Prostate gland (tissue), 2 donors: ENCODE measurements around the gene HAO2. TPM values are rescaled to one million over a fixed set of nuclear protein-coding genes. Genes with fewer than 3 reads are reported as not detected.
"Not testable (repeated sequence)": the region's sequence is repeated elsewhere in the genome, so short reads cannot be mapped to it uniquely, and the experiment has no call there.

Source experiments
- DNase-seq: peaks from one replicate; pipeline ENCODE4 v3.0.0-alpha.2; 2019; ENCODE audit warnings: low spot score
- H3K27ac ChIP-seq, 2 donors: fragments of 200-600 bp; sonication (generic); 2 replicates each; pipeline ENCODE4 v1.5.1; 2017 to 2019
- H3K27me3 ChIP-seq: fragments of 200-600 bp; sonication (generic); replicated peaks from 2 replicates; pipeline ENCODE4 v1.5.1; 2019; ENCODE audit not compliant: insufficient read depth
- H3K36me3 ChIP-seq, 2 donors: fragments of 200-600 bp; sonication (generic); 1 replicate in 1 of 2; 2 replicates in 1 of 2; pipeline versions ENCODE4 v1.5.1 to v1.8.1; 2017 to 2019
- H3K4me1 ChIP-seq: fragments of 200-600 bp; sonication (generic); replicated peaks from 2 replicates; pipeline ENCODE4 v1.5.1; 2019
- H3K4me3 ChIP-seq, 2 donors: fragments of 200-600 bp; sonication (generic); 2 replicates each; pipeline ENCODE4 v1.5.1; 2017 to 2019
- H3K9me3 ChIP-seq: fragments of 200-600 bp; sonication (generic); 2 replicates; pipeline ENCODE4 v1.5.1; 2017
- POLR2A ChIP-seq: fragments of 450-650 bp; IDR thresholded peaks from one replicate; pipeline ENCODE4 v1.6.1; 2016; ENCODE audit warnings: antibody characterized with exemption, mild to moderate bottlenecking
- POLR2AphosphoS5 ChIP-seq: sonication (generic); formaldehyde crosslinking; IDR thresholded peaks from one replicate; pipeline ENCODE4 v1.6.1; 2017; ENCODE audit warnings: antibody characterized with exemption
- WGBS: methylation state at CpG from one replicate; pipeline ENCODE4 v1.1.5; 2018; 5-methylcytosine and 5-hydroxymethylcytosine counted together
- intact Hi-C: fragments of 100-400 bp; cut with DNase I; formaldehyde crosslinking; loops from one replicate; pipeline ENCODE4 v1.14.2; 2022
- total RNA-seq, 2 donors: library from RNA; depleted of rRNA; stranded (reverse); fragments of >200 nt; gene quantifications; one replicate each; pipeline ENCODE4 v1.1.0, GENCODE V29; 2016
- TF ChIP-seq, protein P1 (sequence below), 4 experiments: fragments of 200-600 bp in 2 of 4; fragments of 450-650 bp in 2 of 4; sonication (generic) in 2 of 4; IDR thresholded peaks; 1 replicate in 3 of 4; 2 replicates in 1 of 4; pipeline ENCODE4 v1.5.1; 2016 to 2019; ENCODE audit warnings: antibody characterized with exemption in 4 of 4, mild to moderate bottlenecking in 2 of 4, moderate library complexity in 2 of 4

Gene HAO2
- total RNA-seq, 2 donors from 2014 or later: not detected

DNA sequence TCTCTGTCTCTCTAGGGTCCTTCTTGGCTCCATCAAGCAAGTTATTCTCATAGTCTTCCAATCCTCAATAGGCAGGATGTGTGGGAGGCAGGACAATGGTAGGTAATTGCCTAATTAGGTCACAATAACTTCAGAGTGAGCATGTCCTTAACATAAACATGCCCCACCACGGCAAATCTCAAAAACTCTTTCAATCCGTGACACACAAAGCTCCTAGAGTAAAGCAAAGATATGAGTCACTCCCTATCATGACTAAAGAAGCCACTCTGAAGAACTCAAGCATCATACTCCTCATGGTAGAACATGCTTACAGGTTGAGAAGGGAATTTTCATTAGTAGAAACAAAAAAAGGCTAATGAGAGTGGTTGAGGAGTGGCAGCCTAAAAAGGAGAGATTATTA, 4.9 kb downstream of the HAO2 start:
- no peaks in the 10 kb centered on the region for H3K36me3 ChIP-seq
- H3K4me1 ChIP-seq: peaks cover 7% of the 10 kb centered on the region
- H3K4me3 ChIP-seq: no peak overlapping the region
- intact Hi-C loops: loop anchor here (10.0 kb wide), 1 partner anchor 301 kb away; no protein-coding TSS in a partner anchor
- no peaks in the 10 kb centered on the region for H3K9me3 ChIP-seq
- TF ChIP-seq POLR2A (no peak), POLR2AphosphoS5 (no peak)
- TF ChIP-seq, protein P1, sequence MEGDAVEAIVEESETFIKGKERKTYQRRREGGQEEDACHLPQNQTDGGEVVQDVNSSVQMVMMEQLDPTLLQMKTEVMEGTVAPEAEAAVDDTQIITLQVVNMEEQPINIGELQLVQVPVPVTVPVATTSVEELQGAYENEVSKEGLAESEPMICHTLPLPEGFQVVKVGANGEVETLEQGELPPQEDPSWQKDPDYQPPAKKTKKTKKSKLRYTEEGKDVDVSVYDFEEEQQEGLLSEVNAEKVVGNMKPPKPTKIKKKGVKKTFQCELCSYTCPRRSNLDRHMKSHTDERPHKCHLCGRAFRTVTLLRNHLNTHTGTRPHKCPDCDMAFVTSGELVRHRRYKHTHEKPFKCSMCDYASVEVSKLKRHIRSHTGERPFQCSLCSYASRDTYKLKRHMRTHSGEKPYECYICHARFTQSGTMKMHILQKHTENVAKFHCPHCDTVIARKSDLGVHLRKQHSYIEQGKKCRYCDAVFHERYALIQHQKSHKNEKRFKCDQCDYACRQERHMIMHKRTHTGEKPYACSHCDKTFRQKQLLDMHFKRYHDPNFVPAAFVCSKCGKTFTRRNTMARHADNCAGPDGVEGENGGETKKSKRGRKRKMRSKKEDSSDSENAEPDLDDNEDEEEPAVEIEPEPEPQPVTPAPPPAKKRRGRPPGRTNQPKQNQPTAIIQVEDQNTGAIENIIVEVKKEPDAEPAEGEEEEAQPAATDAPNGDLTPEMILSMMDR (IDR thresholded peaks at IDR 0.05): no peak
- H3K27ac ChIP-seq: no peak overlapping the region
- no peak for DNase-seq
- H3K27me3 ChIP-seq: no peaks in the 10 kb centered on the region
- WGBS: 37% methylated on average over 2 of the region's 2 CpGs

DNA sequence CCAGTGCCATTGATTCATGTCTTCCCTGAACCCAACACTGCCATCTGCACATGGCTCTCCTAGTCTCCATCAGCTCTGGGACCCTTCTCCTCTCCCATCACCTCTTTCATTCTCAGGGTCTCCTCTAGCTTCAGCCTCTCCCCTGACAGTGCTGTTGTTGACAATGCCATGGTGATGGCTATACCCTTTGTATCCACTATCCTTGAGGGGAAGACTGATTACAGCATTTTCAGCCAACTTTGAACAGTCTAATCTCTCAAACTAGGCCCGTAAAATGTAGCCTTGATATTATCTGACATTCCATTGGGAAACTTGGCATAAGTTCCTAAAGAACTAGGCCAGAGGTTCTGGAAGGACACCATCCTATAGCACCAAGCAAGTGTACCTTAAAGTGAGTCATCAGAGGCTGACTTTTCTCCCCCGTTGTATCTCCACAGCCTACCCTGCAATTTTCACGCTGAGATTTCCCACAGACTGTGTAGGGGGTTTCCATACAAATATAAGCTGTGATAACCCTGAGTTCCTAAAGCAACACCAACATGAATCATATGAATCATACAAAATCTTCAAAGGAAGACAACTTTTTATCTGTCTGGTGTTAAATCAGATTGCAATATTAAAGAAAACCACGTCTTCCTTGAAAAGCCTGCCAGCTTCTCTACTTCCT, 5.8 kb downstream of the HAO2 start:
- H3K36me3 ChIP-seq: no peaks in the 10 kb centered on the region
- DNase-seq: no peak
- TF ChIP-seq, protein P1 (IDR thresholded peaks at IDR 0.05): no peak
- TF ChIP-seq POLR2A: no peak
- no peak for TF ChIP-seq POLR2AphosphoS5
- no peak overlapping the region for H3K27ac ChIP-seq
- 15% methylated on average over 4 of the region's 4 CpGs for WGBS
- H3K9me3 ChIP-seq: no peaks in the 10 kb centered on the region
- H3K27me3 ChIP-seq: no peaks in the 10 kb centered on the region
- intact Hi-C loops: loop anchor here (10.0 kb wide), 1 partner anchor 300 kb away; no protein-coding TSS in a partner anchor
- peaks cover 7% of the 10 kb centered on the region for H3K4me1 ChIP-seq
- H3K4me3 ChIP-seq: no peak overlapping the region

DNA sequence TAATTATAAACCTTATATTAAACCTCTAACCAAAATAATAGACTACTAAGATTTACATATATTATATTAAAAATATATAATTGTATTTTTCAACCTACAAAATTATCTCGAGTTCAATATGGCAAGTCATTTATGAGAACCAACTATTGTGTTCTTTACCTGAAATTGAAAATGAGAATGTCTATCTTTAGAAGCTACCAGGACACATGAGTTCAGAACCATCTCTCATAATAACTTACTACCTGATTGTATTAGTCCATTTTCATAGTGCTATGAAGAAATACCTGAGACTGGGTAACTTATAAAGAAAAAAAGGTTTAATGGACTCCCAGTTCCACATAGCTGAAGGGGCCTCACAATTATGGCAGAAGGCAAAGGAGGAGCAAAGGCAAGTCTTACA, 6.8 kb downstream of the HAO2 start:
- no peaks in the 10 kb centered on the region for H3K36me3 ChIP-seq
- intact Hi-C loops: loop anchor here (10.0 kb wide), 1 partner anchor 299 kb away; no protein-coding TSS in a partner anchor
- WGBS: 95% methylated on average over 1 of the region's 1 CpG
- no peaks in the 10 kb centered on the region for H3K27me3 ChIP-seq
- TF ChIP-seq POLR2A: no peak
- TF ChIP-seq POLR2AphosphoS5: no peak
- TF ChIP-seq, protein P1 (IDR thresholded peaks at IDR 0.05): no peak
- DNase-seq: no peak
- H3K9me3 ChIP-seq: no peaks in the 10 kb centered on the region
- H3K27ac ChIP-seq: no peak overlapping the region
- no peak overlapping the region for H3K4me3 ChIP-seq
- peaks cover 7% of the 10 kb centered on the region for H3K4me1 ChIP-seq

DNA sequence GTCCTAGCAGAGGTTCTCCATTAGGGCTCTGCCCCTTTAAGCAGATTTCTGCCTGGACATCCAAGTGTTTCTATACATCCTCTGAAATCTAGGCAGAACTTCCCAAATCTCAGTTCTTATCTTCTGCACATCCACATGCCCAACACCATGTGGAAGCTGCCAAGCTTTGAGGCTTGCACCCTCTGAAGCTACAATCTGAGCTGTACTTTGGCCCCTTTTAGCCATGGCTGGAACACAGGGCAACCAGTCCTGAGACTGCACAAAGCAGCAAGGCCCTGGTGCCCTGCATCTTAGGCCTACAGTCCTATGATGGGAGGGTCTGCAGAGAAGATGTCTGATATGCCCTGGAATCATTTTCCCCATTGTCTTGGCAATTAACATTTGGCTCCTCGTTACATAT, 8.0 kb downstream of the HAO2 start:
- H3K9me3 ChIP-seq: no peaks in the 10 kb centered on the region
- H3K4me3 ChIP-seq: no peak overlapping the region
- DNase-seq: no peak
- WGBS: 94% methylated on average over 1 of the region's 1 CpG
- TF ChIP-seq POLR2AphosphoS5: no peak
- TF ChIP-seq, protein P1 (IDR thresholded peaks at IDR 0.05): no peak
- TF ChIP-seq POLR2A: no peak
- intact Hi-C loops: loop anchor here (10.0 kb wide), 1 partner anchor 298 kb away; no protein-coding TSS in a partner anchor
- peaks cover 7% of the 10 kb centered on the region for H3K4me1 ChIP-seq
- no peaks in the 10 kb centered on the region for H3K27me3 ChIP-seq
- H3K36me3 ChIP-seq: no peaks in the 10 kb centered on the region
- H3K27ac ChIP-seq: no peak overlapping the region

DNA sequence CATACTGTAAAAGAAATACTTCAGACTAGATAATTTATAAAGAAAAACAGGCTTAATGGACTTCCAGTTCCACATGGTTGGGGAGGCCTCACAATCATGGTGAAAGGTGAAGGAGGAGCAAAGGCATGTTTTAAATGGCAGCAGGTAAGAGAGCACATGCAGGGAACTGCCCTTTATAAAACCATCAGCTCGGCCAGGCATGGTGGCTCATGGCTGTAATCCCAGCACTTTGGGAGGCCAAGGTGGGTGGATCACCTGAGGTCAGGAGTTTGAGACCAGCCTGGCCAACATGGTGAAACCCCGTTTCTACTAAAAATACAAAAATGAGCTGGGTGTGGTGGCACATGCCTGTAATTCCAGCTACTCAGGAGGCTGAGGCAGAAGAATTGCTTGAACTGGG, 9.0 kb downstream of the HAO2 start:
- H3K36me3 ChIP-seq, H3K27me3 ChIP-seq, H3K9me3 ChIP-seq, H3K4me3 ChIP-seq, H3K27ac ChIP-seq, H3K4me1 ChIP-seq, DNase-seq: not testable (repeated sequence)
- WGBS: 96% methylated on average over 2 of the region's 2 CpGs
- intact Hi-C loops: loop anchor here (10.0 kb wide), 1 partner anchor 297 kb away; no protein-coding TSS in a partner anchor
